T1000 (cell line): ENCODE data around the gene KCNIP3.
"Not testable (repeated sequence)": the region's sequence is repeated elsewhere in the genome, so short reads cannot be mapped to it uniquely, and the experiment has no call there.

Experiments used
- DNase-seq: peaks from one replicate; lab custom pipeline; 2025; ENCODE audit warnings: mixed read lengths; lab: John Stamatoyannopoulos, UW

KCNIP3 gene

GRCh38 chr2:95386031-95386430 is 88.9 kb downstream of the KCNIP3 start:
- DNase-seq = no peak

GRCh38 chr2:95387358-95387757 is 90.2 kb downstream of the KCNIP3 start:
- no peak for DNase-seq

- no peak for DNase-seq
Observed at GRCh38 chr2:95388091-95388692, 91.0 kb downstream of the KCNIP3 start.

GRCh38 chr2:95388856-95389244 is 91.7 kb downstream of the KCNIP3 start:
- DNase-seq = no peak

- DNase-seq = peak; percentile 60
Observed at GRCh38 chr2:95389245-95390119, 92.3 kb downstream of the KCNIP3 start.

GRCh38 chr2:95390272-95390880 is 93.2 kb downstream of the KCNIP3 start:
- no peak for DNase-seq

GRCh38 chr2:95390881-95391321 is 93.8 kb downstream of the KCNIP3 start:
- DNase-seq = no peak

GRCh38 chr2:95391641-95392310 is 94.6 kb downstream of the KCNIP3 start:
- no peak for DNase-seq

GRCh38 chr2:95392320-95392719 is 95.2 kb downstream of the KCNIP3 start:
- DNase-seq = no peak

- no peak for DNase-seq
Observed at GRCh38 chr2:95392730-95393455, 95.7 kb downstream of the KCNIP3 start.

- no peak for DNase-seq
Observed at GRCh38 chr2:95393901-95394300, 96.8 kb downstream of the KCNIP3 start.

GRCh38 chr2:95399061-95399460 is 101.9 kb downstream of the KCNIP3 start:
- DNase-seq = no peak

GRCh38 chr2:95401480-95401879 is 104.3 kb downstream of the KCNIP3 start:
- no peak for DNase-seq

GRCh38 chr2:95402004-95402369 is 104.8 kb downstream of the KCNIP3 start:
- not testable (repeated sequence) for DNase-seq

- DNase-seq = peak; percentile 83
Observed at GRCh38 chr2:95402370-95403203, 105.4 kb downstream of the KCNIP3 start, which contains the start of gene FAHD2A. TSS of gene FAHD2A (plus strand) at chr2:95402708. CDS start at chr2:95405559, 2,851 bp downstream.

GRCh38 chr2:95403204-95403721 is 106.1 kb downstream of the KCNIP3 start:
- DNase-seq = not testable (repeated sequence)

- DNase-seq = not testable (repeated sequence)
Observed at GRCh38 chr2:95403824-95404223, 106.7 kb downstream of the KCNIP3 start.

- not testable (repeated sequence) for DNase-seq
Observed at GRCh38 chr2:95404676-95405075, 107.5 kb downstream of the KCNIP3 start.

GRCh38 chr2:95411239-95411638 is 114.1 kb downstream of the KCNIP3 start:
- not testable (repeated sequence) for DNase-seq

GRCh38 chr2:95414015-95414594 is 117.0 kb downstream of the KCNIP3 start:
- peak; percentile 71 for DNase-seq
